ENCODE measurements around the gene GMCL2. TPM values are rescaled to one million over a fixed set of nuclear protein-coding genes. Genes with fewer than 3 reads are reported as not detected.
A peak's percentile ranks its signal among the peaks of the same experiment; 100 is the strongest.

Gene GMCL2
- total RNA-seq, 2 donors from 2014 or later, result not detected

DNA sequence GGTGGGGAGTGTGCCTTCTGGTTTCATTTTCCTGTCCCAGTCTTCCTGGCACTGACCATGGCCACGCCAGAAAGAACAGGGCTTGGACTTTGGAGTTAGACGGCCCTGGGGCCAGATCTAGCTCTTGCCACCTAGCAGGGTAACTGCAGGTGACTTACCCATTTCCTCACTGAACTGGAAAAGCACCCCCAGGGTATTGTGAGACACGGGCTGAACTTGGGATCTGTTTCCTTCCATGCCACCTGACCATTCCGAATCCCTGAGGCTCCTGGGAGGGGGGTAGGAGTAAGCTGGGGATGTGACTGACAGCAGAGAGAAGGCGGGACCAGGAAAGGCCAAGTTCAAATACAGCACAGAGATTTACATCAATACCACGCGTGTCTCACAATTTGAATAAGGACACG, 26.6 kb upstream of the GMCL2 start:
- WGBS, 2 experiments (ENCODE audit: insufficient coverage in 1 of 2, insufficient read length in 1 of 2), result 96% methylated on average over 2 to 8 of the region's 8 CpGs
- Mint-ChIP-seq H3K27me3 (ENCODE audit: insufficient read depth) (no peaks in the 10 kb centered on the region), H3K4me1 (peaks cover 4% of the 10 kb centered on the region), H3K4me3 (no peak overlapping the region), H3K9me3 (no peaks in the 10 kb centered on the region), H3K36me3 (ENCODE audit: low read depth) (peaks cover 80% of the 10 kb centered on the region), H3K27ac (peak overlapping the region; percentile 1)
- Histone ChIP-seq H3K4me3 (ENCODE audit: low read length) (no peak overlapping the region), H3K9me3 (ENCODE audit: control insufficient read depth, low read length) (no peaks in the 10 kb centered on the region), H3K4me1 (ENCODE audit: control insufficient read depth, insufficient read depth, low read length) (no peaks in the 10 kb centered on the region), H3K27ac (ENCODE audit: low read depth, low read length) (no peak overlapping the region), H3K36me3 (ENCODE audit: control insufficient read depth, insufficient read depth, low read length) (peaks cover 92% of the 10 kb centered on the region), H3K27me3 (ENCODE audit: control insufficient read depth, insufficient read depth, low read length, poor library complexity, severe bottlenecking) (no peaks in the 10 kb centered on the region), H3K9ac (ENCODE audit: extremely low read depth, low read length, poor library complexity, severe bottlenecking) (no peak overlapping the region)
- no peak for DNase-seq
- TF ChIP-seq, protein P1, sequence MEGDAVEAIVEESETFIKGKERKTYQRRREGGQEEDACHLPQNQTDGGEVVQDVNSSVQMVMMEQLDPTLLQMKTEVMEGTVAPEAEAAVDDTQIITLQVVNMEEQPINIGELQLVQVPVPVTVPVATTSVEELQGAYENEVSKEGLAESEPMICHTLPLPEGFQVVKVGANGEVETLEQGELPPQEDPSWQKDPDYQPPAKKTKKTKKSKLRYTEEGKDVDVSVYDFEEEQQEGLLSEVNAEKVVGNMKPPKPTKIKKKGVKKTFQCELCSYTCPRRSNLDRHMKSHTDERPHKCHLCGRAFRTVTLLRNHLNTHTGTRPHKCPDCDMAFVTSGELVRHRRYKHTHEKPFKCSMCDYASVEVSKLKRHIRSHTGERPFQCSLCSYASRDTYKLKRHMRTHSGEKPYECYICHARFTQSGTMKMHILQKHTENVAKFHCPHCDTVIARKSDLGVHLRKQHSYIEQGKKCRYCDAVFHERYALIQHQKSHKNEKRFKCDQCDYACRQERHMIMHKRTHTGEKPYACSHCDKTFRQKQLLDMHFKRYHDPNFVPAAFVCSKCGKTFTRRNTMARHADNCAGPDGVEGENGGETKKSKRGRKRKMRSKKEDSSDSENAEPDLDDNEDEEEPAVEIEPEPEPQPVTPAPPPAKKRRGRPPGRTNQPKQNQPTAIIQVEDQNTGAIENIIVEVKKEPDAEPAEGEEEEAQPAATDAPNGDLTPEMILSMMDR (conservative IDR thresholded peaks at IDR 0.05), result no peak

GRCh38 chr5:178213003-178213461, 25.9 kb upstream of the GMCL2 start:
- Histone ChIP-seq H3K4me3 (ENCODE audit: low read length) (no peak overlapping the region), H3K27ac (ENCODE audit: low read depth, low read length) (no peak overlapping the region), H3K36me3 (ENCODE audit: control insufficient read depth, insufficient read depth, low read length) (peaks cover 92% of the 10 kb centered on the region), H3K9me3 (ENCODE audit: control insufficient read depth, low read length) (no peaks in the 10 kb centered on the region), H3K9ac (ENCODE audit: extremely low read depth, low read length, poor library complexity, severe bottlenecking) (no peak overlapping the region), H3K27me3 (ENCODE audit: control insufficient read depth, insufficient read depth, low read length, poor library complexity, severe bottlenecking) (no peaks in the 10 kb centered on the region), H3K4me1 (ENCODE audit: control insufficient read depth, insufficient read depth, low read length) (no peaks in the 10 kb centered on the region)
- DNase-seq, result peak; percentile 61
- H3K4me3 Mint-ChIP-seq, result no peak overlapping the region
- H3K27ac Mint-ChIP-seq, result peak overlapping the region; percentile 72
- H3K36me3 Mint-ChIP-seq (ENCODE audit: low read depth), result peaks cover 80% of the 10 kb centered on the region
- TF ChIP-seq, protein P1 (conservative IDR thresholded peaks at IDR 0.05), result no peak
- H3K4me1 Mint-ChIP-seq, result peaks cover 4% of the 10 kb centered on the region
- H3K27me3 Mint-ChIP-seq (ENCODE audit: insufficient read depth), result no peaks in the 10 kb centered on the region
- WGBS, 2 experiments (ENCODE audit: insufficient coverage in 1 of 2, insufficient read length in 1 of 2), result 72 to 92% methylated on average over 1 to 4 of the region's 4 CpGs
- H3K9me3 Mint-ChIP-seq, result no peaks in the 10 kb centered on the region

- peaks cover 98% of the 10 kb centered on the region for H3K36me3 ChIP-seq (ENCODE audit: control insufficient read depth, insufficient read depth, low read length)
- Mint-ChIP-seq H3K9me3 (no peaks in the 10 kb centered on the region), H3K4me1 (peaks cover 4% of the 10 kb centered on the region), H3K27ac (peak overlapping the region; percentile 72), H3K36me3 (ENCODE audit: low read depth) (peaks cover 83% of the 10 kb centered on the region), H3K27me3 (ENCODE audit: insufficient read depth) (no peaks in the 10 kb centered on the region), H3K4me3 (no peak overlapping the region)
- TF ChIP-seq, protein P1 (conservative IDR thresholded peaks at IDR 0.05), result no peak
- H3K4me1 ChIP-seq (ENCODE audit: control insufficient read depth, insufficient read depth, low read length), result no peaks in the 10 kb centered on the region
- no peak overlapping the region for H3K4me3 ChIP-seq (ENCODE audit: low read length)
- H3K27me3 ChIP-seq (ENCODE audit: control insufficient read depth, insufficient read depth, low read length, poor library complexity, severe bottlenecking), result no peaks in the 10 kb centered on the region
- DNase-seq, result no peak
- no peaks in the 10 kb centered on the region for H3K9me3 ChIP-seq (ENCODE audit: control insufficient read depth, low read length)
- WGBS, 2 experiments (ENCODE audit: insufficient coverage in 1 of 2, insufficient read length in 1 of 2), result 97 to 100% methylated on average over 1 to 3 of the region's 3 CpGs
- no peak overlapping the region for H3K9ac ChIP-seq (ENCODE audit: extremely low read depth, low read length, poor library complexity, severe bottlenecking)
- peak overlapping the region; percentile 40 for H3K27ac ChIP-seq (ENCODE audit: low read depth, low read length)
These were observed 25.3 kb upstream of the GMCL2 start for GRCh38 chr5:178212241-178213002.
